ENCODE results near the gene DRAM1. TPM values are rescaled to one million over a fixed set of nuclear protein-coding genes. Genes with fewer than 3 reads are reported as not detected.

DRAM1 gene
- polyA plus RNA-seq, 1 of the 3 experiments (the other 2 are of a cell fraction) = 37.4 TPM

DNA sequence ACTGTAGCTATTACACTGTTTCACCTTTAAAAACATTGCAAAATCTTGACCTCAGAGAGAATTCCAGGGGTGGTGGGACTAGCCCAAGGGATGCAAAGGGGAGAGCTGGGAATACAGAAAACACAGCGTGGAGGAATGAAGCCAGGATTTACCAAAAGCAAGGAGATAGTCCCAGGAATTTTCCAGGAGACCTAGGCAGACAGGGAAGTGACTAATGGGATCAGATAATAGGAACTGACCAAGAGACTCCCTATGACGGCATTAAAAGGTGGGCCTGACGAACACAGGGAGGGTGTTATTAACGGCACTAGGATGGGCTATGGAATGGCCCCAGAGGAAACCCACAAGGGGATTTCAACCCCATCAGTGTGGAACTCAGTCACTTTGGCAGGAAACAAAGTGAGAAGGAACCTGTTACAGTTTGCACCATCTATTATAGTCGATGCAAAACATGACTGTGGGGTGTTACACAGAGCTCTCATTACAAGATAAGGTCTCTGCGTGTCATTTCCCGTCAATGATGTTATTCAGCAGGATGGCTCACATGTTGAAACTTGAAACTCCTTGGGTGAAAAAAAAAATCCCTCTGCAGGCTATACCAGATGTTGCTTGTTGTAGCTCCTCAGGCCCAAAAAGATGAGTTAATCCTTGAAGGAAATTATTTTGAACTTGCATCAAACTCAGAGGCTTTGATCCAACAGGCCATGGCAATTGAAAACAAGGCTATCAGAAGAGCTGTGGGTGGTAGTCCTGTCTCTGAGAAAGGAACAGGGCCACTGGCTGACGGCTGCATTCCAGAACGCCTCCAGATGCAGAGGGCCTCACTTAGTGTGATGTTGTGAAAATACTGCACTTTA is 58.7 kb downstream of the DRAM1 start (continued):
- TF ChIP-seq, protein P1, sequence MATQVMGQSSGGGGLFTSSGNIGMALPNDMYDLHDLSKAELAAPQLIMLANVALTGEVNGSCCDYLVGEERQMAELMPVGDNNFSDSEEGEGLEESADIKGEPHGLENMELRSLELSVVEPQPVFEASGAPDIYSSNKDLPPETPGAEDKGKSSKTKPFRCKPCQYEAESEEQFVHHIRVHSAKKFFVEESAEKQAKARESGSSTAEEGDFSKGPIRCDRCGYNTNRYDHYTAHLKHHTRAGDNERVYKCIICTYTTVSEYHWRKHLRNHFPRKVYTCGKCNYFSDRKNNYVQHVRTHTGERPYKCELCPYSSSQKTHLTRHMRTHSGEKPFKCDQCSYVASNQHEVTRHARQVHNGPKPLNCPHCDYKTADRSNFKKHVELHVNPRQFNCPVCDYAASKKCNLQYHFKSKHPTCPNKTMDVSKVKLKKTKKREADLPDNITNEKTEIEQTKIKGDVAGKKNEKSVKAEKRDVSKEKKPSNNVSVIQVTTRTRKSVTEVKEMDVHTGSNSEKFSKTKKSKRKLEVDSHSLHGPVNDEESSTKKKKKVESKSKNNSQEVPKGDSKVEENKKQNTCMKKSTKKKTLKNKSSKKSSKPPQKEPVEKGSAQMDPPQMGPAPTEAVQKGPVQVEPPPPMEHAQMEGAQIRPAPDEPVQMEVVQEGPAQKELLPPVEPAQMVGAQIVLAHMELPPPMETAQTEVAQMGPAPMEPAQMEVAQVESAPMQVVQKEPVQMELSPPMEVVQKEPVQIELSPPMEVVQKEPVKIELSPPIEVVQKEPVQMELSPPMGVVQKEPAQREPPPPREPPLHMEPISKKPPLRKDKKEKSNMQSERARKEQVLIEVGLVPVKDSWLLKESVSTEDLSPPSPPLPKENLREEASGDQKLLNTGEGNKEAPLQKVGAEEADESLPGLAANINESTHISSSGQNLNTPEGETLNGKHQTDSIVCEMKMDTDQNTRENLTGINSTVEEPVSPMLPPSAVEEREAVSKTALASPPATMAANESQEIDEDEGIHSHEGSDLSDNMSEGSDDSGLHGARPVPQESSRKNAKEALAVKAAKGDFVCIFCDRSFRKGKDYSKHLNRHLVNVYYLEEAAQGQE (IDR thresholded peaks at IDR 0.05; ENCODE audit: low read depth, low read length) = no peak
- TF ChIP-seq TEAD4 (IDR thresholded peaks at IDR 0.05; ENCODE audit: borderline replicate concordance, insufficient read depth) = no peak
- peak; percentile 38; the same call in 1 of the 2 replicates for TF ChIP-seq POLR2AphosphoS5 (IDR thresholded peaks at IDR 0.05; ENCODE audit: low read depth, low read length)
- TF ChIP-seq, protein P2, sequence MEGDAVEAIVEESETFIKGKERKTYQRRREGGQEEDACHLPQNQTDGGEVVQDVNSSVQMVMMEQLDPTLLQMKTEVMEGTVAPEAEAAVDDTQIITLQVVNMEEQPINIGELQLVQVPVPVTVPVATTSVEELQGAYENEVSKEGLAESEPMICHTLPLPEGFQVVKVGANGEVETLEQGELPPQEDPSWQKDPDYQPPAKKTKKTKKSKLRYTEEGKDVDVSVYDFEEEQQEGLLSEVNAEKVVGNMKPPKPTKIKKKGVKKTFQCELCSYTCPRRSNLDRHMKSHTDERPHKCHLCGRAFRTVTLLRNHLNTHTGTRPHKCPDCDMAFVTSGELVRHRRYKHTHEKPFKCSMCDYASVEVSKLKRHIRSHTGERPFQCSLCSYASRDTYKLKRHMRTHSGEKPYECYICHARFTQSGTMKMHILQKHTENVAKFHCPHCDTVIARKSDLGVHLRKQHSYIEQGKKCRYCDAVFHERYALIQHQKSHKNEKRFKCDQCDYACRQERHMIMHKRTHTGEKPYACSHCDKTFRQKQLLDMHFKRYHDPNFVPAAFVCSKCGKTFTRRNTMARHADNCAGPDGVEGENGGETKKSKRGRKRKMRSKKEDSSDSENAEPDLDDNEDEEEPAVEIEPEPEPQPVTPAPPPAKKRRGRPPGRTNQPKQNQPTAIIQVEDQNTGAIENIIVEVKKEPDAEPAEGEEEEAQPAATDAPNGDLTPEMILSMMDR (IDR thresholded peaks at IDR 0.05) = peak; percentile 11; the same call in 1 of the 2 replicates
- peak; percentile 91 for TF ChIP-seq TCF12 (IDR thresholded peaks at IDR 0.05)

DNA sequence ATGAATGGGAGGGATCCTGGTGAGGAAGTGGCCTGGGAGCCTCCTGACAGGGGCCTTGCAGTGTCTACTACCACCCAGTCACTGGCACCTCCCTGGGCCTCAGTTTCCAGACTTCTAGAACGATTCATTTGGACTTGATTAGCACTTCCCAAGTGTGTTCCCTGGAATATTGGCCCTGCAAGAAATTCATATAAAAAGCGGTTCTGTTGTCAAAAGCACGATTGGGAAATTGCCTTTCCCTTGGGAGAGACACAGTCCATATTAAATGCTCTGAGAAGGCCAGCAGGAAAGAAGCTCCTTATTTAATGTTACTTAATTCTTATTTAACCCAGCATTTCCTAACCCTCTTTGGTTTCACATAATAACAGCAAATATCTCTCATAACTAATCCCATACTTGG is 61.9 kb downstream of the DRAM1 start:
- H3K79me2 ChIP-seq (ENCODE audit: insufficient read depth) = no peaks in the 10 kb centered on the region
- 31% methylated on average over 3 of the region's 3 CpGs for WGBS (ENCODE audit: low lambda C conversion rate)
- no peak overlapping the region for H3K4me2 ChIP-seq
- peaks cover 3 to 11% of the 10 kb centered on the region in 2 experiments; a peak in 2 of 4 replicates for H3K4me1 ChIP-seq (ENCODE audit: control insufficient read depth in 1 of 2, insufficient read depth in 2 of 2, low read depth in 1 of 2, low read length in 1 of 2)
- no peaks in the 10 kb centered on the region for H3K9me3 ChIP-seq
- 0 out of 2 replicates have a peak overlapping the region, but pooled peaks have one; percentile 33 for H2AFZ ChIP-seq (ENCODE audit: low read depth)
- ChIA-PET POLR2A (no interaction called here), CTCF (interaction anchor here (0.5 to 2.5 kb wide), 7 partner anchors 14 to 1519 kb away, joined by 3 to 15 read pairs (median 4); no protein-coding TSS in a partner anchor)
- TF ChIP-seq RFX5 (IDR thresholded peaks at IDR 0.05; ENCODE audit: low read length) = no peak
- TF ChIP-seq CHD2 (IDR thresholded peaks at IDR 0.05; ENCODE audit: low read length, partially characterized antibody) = no peak
- no peak for TF ChIP-seq TCF12 (IDR thresholded peaks at IDR 0.05)
- no peak for TF ChIP-seq FOSL2 (IDR thresholded peaks at IDR 0.05; ENCODE audit: borderline replicate concordance, low read depth)
- TF ChIP-seq ELF1 (IDR thresholded peaks at IDR 0.05) = no peak
- TF ChIP-seq GABPA (IDR thresholded peaks at IDR 0.05; ENCODE audit: low read depth) = no peak
- no peak for TF ChIP-seq RAD21 (IDR thresholded peaks at IDR 0.05; ENCODE audit: low read length)
- TF ChIP-seq, protein P3, sequence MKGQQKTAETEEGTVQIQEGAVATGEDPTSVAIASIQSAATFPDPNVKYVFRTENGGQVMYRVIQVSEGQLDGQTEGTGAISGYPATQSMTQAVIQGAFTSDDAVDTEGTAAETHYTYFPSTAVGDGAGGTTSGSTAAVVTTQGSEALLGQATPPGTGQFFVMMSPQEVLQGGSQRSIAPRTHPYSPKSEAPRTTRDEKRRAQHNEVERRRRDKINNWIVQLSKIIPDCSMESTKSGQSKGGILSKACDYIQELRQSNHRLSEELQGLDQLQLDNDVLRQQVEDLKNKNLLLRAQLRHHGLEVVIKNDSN (IDR thresholded peaks at IDR 0.05; ENCODE audit: borderline replicate concordance, low read depth) = no peak
- no peak for TF ChIP-seq NRF1 (IDR thresholded peaks at IDR 0.05; ENCODE audit: low read depth, low read length)
- no peak for TF ChIP-seq POLR2AphosphoS5 (IDR thresholded peaks at IDR 0.05; ENCODE audit: low read depth, low read length)
- TF ChIP-seq, protein P4, sequence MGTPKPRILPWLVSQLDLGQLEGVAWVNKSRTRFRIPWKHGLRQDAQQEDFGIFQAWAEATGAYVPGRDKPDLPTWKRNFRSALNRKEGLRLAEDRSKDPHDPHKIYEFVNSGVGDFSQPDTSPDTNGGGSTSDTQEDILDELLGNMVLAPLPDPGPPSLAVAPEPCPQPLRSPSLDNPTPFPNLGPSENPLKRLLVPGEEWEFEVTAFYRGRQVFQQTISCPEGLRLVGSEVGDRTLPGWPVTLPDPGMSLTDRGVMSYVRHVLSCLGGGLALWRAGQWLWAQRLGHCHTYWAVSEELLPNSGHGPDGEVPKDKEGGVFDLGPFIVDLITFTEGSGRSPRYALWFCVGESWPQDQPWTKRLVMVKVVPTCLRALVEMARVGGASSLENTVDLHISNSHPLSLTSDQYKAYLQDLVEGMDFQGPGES (IDR thresholded peaks at IDR 0.05; ENCODE audit: low read depth, low read length) = no peak
- TF ChIP-seq SMC3 (IDR thresholded peaks at IDR 0.05; ENCODE audit: low read depth, low read length) = no peak
- H3K9me2 ChIP-seq = no peaks in the 10 kb centered on the region
- H3K36me3 ChIP-seq (replicated peaks in 1 of 2; ENCODE audit: control insufficient read depth in 1 of 2, insufficient read depth in 2 of 2, low read length in 1 of 2) = no peaks in the 10 kb centered on the region
- H3K27me3 ChIP-seq (ENCODE audit: insufficient read depth) = no peaks in the 10 kb centered on the region
- no peak overlapping the region for H3K9ac ChIP-seq
- no peak overlapping the region for H3K27ac ChIP-seq (ENCODE audit: low read depth in 2 of 2, low read length in 1 of 2)
- DNase-seq = no peak
- H3K4me3 ChIP-seq (ENCODE audit: low read depth in 2 of 2, low read length in 1 of 2) = no peak overlapping the region
- H4K20me1 ChIP-seq (ENCODE audit: insufficient read depth) = no peaks in the 10 kb centered on the region
- H3F3A ChIP-seq (replicated peaks; ENCODE audit: insufficient read depth) = peaks cover 4% of the 10 kb centered on the region

All from SK-N-SH (cell line).